Measurements from ENCODE around the gene NKX6-2.

Gene NKX6-2

GRCh38 chr10:132738454-132739224 lies 47.3 kb downstream of the NKX6-2 start:
- no peak for DNase-seq (ENCODE audit: low read depth in 2 of 2)

GRCh38 chr10:132737390-132738048 lies 48.4 kb downstream of the NKX6-2 start:
- DNase-seq (ENCODE audit: low read depth in 2 of 2) = no peak

- no peak for DNase-seq (ENCODE audit: low read depth in 2 of 2)
Observed at GRCh38 chr10:132735923-132736391, 50.0 kb downstream of the NKX6-2 start.

- DNase-seq (ENCODE audit: low read depth in 2 of 2) = no peak
Observed at GRCh38 chr10:132735341-132735775, 50.6 kb downstream of the NKX6-2 start.

- no peak for DNase-seq (ENCODE audit: low read depth in 2 of 2)
Observed at GRCh38 chr10:132733926-132734325, 52.0 kb downstream of the NKX6-2 start.
